Astrocyte of the hippocampus (primary cell): ENCODE results near the gene OSTN.

Source experiments
- DNase-seq: peaks from one replicate; pipeline ENCODE4 v3.0.0; 2011; ENCODE audit warnings: low read depth, low spot score

Gene OSTN

DNA sequence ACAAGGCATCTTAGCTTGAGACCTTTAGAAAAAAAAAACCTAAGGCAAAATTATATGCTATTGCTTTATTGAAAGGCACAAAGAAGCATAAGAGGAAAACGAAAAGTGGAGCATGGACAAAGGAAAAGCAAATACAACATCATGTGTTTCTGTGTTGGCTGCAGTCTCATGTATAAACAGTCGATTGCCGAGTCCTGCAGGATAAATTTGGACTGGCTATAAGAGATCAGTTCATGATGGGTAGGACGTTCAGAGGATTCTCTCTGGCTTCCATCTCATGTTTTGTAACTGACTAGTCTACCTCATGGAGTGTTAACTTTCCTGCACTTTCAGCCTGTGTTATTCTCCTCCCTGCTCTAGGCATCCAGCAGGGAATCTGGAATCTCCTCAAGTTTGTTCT is 108.3 kb downstream of the OSTN start:
- DNase-seq: no peak

DNA sequence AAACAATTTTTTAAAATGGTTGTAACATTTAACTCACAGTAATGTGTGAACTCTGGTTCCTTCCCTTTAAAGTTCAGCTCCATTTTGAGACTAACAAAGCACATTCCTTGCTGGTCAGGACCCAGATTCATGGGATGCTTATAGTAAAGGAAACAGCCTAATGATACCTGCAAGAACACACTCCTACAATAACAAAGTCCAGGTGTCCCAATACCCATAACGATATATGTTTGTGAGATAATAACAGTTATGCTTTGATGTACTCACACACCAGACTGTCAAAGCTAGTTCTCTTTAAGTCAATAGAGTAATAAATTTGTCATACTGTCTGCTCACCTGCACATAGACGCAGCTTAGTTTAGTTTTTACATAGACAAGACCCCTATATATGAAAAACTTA is 114.3 kb downstream of the OSTN start:
- no peak for DNase-seq

DNA sequence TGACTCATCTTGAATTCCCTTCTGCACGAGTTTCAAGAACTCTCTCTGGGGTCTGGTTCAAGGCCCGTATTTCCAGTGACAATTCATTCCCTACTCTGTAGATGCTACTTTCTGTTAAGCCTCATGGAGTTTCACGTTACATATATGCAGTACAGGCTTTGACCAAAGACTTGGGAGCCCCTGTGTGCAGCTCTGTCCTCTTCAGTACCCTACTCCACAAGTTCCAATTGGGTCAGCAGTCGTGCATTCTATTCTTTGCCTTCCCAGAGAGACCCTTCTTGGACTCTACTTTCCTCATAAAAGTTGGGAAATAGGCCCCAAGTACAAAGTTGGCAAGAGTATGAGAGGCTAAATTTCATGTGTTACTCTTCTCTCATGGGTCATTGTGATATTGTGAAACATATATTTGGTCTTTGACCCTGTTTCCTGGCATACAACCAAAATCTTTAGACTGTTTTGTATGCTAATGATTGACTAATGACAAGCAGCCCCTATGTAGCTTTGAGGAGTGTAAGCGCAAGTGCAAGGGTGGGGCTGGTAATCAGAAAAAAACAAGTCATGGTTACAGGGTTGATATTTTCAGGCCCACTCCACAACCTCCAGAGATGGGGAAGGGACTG is 115.2 kb downstream of the OSTN start:
- no peak for DNase-seq
